Parathyroid adenoma (tissue), 2 donors: ENCODE measurements around the gene SPON1.
"Not testable (repeated sequence)": the region's sequence is repeated elsewhere in the genome, so short reads cannot be mapped to it uniquely, and the experiment has no call there.

Source experiments
- H2AFZ ChIP-seq: fragments of 300-600 bp; sonication (generic); one replicate; pipeline ENCODE4 v1.7.0; 2017; ENCODE audit warnings: antibody characterized with exemption, mild to moderate bottlenecking
- H3K27ac ChIP-seq: fragments of 300-600 bp; sonication (generic); one replicate; pipeline ENCODE4 v1.7.0; 2017
- H3K27me3 ChIP-seq: fragments of 300-600 bp; sonication (generic); one replicate; pipeline ENCODE4 v1.7.0; 2017; ENCODE audit warnings: low read length; ENCODE audit not compliant: control insufficient read depth, insufficient read depth
- H3K36me3 ChIP-seq: fragments of 300-600 bp; sonication (generic); one replicate; pipeline ENCODE4 v1.7.0; 2017; ENCODE audit warnings: low read length; ENCODE audit not compliant: control insufficient read depth, insufficient read depth
- H3K4me1 ChIP-seq: fragments of 300-600 bp; sonication (generic); one replicate; pipeline ENCODE4 v1.7.0; 2017; ENCODE audit warnings: control low read depth
- H3K4me2 ChIP-seq: fragments of 300-600 bp; sonication (generic); one replicate; pipeline ENCODE4 v1.7.0; 2017; ENCODE audit warnings: low read length
- H3K4me3 ChIP-seq: fragments of 300-600 bp; sonication (generic); one replicate; pipeline ENCODE4 v1.7.0; 2017; ENCODE audit warnings: low read depth, low read length
- H3K79me2 ChIP-seq: fragments of 300-600 bp; sonication (generic); one replicate; pipeline ENCODE4 v1.7.0; 2017; ENCODE audit warnings: control low read depth
- H3K9ac ChIP-seq: fragments of 300-600 bp; sonication (generic); one replicate; pipeline ENCODE4 v1.7.0; 2017; ENCODE audit warnings: mild to moderate bottlenecking
- H3K9me3 ChIP-seq: fragments of 300-600 bp; sonication (generic); one replicate; pipeline ENCODE4 v1.7.0; 2017; ENCODE audit warnings: low read length; ENCODE audit not compliant: control insufficient read depth
- TF ChIP-seq, protein P1 (sequence below): fragments of 300-600 bp; sonication (generic); IDR thresholded peaks from one replicate; pipeline ENCODE4 v1.7.0; 2017; ENCODE audit warnings: antibody characterized with exemption, mild to moderate bottlenecking
- donor health status: primary hyperparathyroidism.

SPON1 gene

DNA sequence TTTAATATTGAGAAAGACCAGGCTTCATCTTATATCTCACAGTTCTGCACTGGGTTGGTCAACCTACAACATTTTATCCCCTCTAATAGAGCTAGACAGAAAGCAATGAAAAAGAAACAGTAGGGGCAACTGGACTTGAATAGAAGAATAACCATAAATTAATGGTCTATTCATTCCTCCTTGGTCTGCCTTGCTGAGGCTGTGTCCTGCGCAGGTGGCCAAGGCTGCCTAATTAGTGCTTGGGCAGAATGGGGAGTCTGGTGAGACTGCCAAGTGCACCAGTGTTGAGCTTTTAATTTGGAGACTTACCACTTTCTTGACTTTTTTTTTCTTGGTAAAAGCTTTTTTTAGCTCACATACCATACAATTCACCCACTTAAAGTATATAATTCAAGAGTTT, 35.0 kb upstream of the SPON1 start:
- no peaks in the 10 kb centered on the region for H3K79me2 ChIP-seq
- no peak overlapping the region for H3K9ac ChIP-seq
- no peak overlapping the region for H3K4me2 ChIP-seq
- H2AFZ ChIP-seq: no peak overlapping the region
- H3K4me1 ChIP-seq: no peaks in the 10 kb centered on the region
- no peaks in the 10 kb centered on the region for H3K36me3 ChIP-seq
- H3K9me3 ChIP-seq: no peaks in the 10 kb centered on the region
- no peak overlapping the region for H3K4me3 ChIP-seq
- H3K27me3 ChIP-seq: no peaks in the 10 kb centered on the region
- H3K27ac ChIP-seq: no peak overlapping the region
- TF ChIP-seq, protein P1, sequence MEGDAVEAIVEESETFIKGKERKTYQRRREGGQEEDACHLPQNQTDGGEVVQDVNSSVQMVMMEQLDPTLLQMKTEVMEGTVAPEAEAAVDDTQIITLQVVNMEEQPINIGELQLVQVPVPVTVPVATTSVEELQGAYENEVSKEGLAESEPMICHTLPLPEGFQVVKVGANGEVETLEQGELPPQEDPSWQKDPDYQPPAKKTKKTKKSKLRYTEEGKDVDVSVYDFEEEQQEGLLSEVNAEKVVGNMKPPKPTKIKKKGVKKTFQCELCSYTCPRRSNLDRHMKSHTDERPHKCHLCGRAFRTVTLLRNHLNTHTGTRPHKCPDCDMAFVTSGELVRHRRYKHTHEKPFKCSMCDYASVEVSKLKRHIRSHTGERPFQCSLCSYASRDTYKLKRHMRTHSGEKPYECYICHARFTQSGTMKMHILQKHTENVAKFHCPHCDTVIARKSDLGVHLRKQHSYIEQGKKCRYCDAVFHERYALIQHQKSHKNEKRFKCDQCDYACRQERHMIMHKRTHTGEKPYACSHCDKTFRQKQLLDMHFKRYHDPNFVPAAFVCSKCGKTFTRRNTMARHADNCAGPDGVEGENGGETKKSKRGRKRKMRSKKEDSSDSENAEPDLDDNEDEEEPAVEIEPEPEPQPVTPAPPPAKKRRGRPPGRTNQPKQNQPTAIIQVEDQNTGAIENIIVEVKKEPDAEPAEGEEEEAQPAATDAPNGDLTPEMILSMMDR: no peak

GRCh38 chr11:13928566-13929251, 33.8 kb upstream of the SPON1 start:
- TF ChIP-seq, protein P1: no peak
- Histone ChIP-seq H3K9me3 (no peaks in the 10 kb centered on the region), H3K4me3 (no peak overlapping the region), H3K9ac (no peak overlapping the region), H3K36me3 (no peaks in the 10 kb centered on the region), H3K79me2 (no peaks in the 10 kb centered on the region), H3K4me1 (no peaks in the 10 kb centered on the region), H3K4me2 (no peak overlapping the region), H3K27ac (no peak overlapping the region), H2AFZ (no peak overlapping the region), H3K27me3 (no peaks in the 10 kb centered on the region)

DNA sequence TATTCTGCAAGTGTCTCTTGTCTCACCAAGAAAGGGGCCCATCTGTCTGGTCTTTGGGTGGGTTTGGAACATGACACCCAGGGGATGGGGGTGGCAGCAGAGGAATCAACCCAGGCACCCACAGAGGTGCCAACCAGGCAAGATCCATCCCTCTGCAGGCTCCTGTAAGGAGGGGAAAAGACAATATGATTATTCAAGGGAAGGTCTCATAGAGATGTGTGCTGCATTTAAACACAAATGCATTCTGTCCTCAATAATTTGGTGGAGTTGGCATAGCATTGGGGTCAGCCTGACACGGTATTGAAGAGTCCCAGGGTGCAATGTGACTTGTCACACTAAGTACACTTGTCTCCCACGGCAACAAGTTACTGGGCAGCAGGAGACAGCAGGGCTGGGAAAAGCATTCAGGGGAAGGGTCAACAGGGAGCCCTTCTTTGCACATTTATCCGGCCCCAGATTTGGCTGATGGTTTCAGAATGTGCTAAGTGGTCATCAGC, 33.1 kb upstream of the SPON1 start:
- H3K27ac ChIP-seq: no peak overlapping the region

DNA sequence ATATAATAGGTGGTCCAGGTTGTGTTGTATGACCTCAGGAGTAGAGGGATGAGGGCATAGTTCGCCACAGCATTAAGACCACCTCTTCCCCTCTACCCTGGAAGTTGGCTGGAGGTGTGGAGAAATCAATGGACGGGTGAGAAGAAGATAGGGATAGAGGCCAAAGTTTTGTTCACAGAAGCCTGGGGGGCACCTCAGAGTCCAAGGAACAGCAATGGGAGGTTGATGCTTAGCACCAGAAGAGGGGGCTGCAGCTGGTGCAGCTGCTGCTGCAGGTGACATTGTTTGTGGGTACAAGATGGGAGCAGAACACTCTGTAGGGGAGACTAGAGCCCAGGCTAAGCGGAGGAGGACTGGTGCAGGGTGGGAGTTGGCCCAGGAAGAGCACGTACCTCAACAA, 31.2 kb upstream of the SPON1 start:
- no peaks in the 10 kb centered on the region for H3K27me3 ChIP-seq
- H3K4me1 ChIP-seq: no peaks in the 10 kb centered on the region
- no peak overlapping the region for H2AFZ ChIP-seq
- no peak overlapping the region for H3K4me2 ChIP-seq
- no peak overlapping the region for H3K27ac ChIP-seq
- H3K9me3 ChIP-seq: no peaks in the 10 kb centered on the region
- H3K36me3 ChIP-seq: no peaks in the 10 kb centered on the region
- no peaks in the 10 kb centered on the region for H3K79me2 ChIP-seq
- no peak overlapping the region for H3K9ac ChIP-seq
- TF ChIP-seq, protein P1: no peak
- no peak overlapping the region for H3K4me3 ChIP-seq

More for the DNA sequence above, 33.1 kb upstream of the SPON1 start:
- Histone ChIP-seq H3K4me3 (no peak overlapping the region), H3K4me2 (no peak overlapping the region), H3K36me3 (no peaks in the 10 kb centered on the region), H3K4me1 (no peaks in the 10 kb centered on the region), H2AFZ (no peak overlapping the region), H3K9ac (no peak overlapping the region), H3K9me3 (no peaks in the 10 kb centered on the region), H3K27me3 (no peaks in the 10 kb centered on the region), H3K79me2 (no peaks in the 10 kb centered on the region)
- TF ChIP-seq, protein P1: no peak

DNA sequence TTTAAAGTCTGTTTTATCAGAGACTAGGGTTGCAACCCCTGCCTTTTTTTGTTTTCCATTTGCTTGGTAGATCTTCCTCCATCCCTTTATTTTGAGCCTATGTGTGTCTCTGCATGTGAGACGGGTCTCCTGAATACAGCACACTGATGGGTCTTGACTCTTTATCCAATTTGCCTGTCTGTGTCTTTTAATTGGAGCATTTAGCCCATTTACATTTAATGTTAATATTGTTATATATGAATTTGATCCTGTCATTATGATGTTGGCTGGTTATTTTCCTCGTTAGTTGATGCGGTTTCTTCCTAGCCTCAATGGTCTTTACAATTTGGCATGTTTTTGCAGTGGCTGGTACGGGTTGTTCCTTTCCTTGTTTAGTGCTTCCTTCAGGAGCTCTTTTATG, 25.4 kb upstream of the SPON1 start:
- not testable (repeated sequence) for H3K9me3 ChIP-seq, H3K79me2 ChIP-seq, H3K4me1 ChIP-seq, H3K27me3 ChIP-seq, H2AFZ ChIP-seq, H3K27ac ChIP-seq, H3K9ac ChIP-seq, H3K4me3 ChIP-seq, H3K36me3 ChIP-seq, H3K4me2 ChIP-seq

GRCh38 chr11:13938829-13939228, 23.7 kb upstream of the SPON1 start:
- not testable (repeated sequence) for H2AFZ ChIP-seq, H3K36me3 ChIP-seq, H3K79me2 ChIP-seq, H3K9me3 ChIP-seq, H3K27me3 ChIP-seq, H3K4me2 ChIP-seq, H3K4me3 ChIP-seq, H3K4me1 ChIP-seq, H3K27ac ChIP-seq, H3K9ac ChIP-seq
